H1 (cell line): Measurements from ENCODE around the gene DLL4. TPM values are rescaled to one million over a fixed set of nuclear protein-coding genes. Genes with fewer than 3 reads are reported as not detected.
A peak's percentile ranks its signal among the peaks of the same experiment; 100 is the strongest.

Experiments used
- CTCF ChIA-PET: fragments of 300-600 bp; sonication (Branson Sonifier 250); formaldehyde crosslinking; loops from one replicate; lab custom pipeline; 2021; ENCODE audit not compliant: partially characterized antibody; lab: Charles Lee
- POLR2A ChIA-PET: fragments of 300-600 bp; sonication (Branson Sonifier 250); formaldehyde crosslinking; loops from one replicate; lab custom pipeline; 2021; ENCODE audit warnings: inconsistent platforms; ENCODE audit not compliant: partially characterized antibody; lab: Charles Lee
- DNase-seq, 2 experiments: peaks; one replicate each; pipeline versions ENCODE4 v3.0.0 to v3.0.0-alpha.2; 2010 to 2022; ENCODE audit warnings: low spot score in 2 of 2, low read depth in 1 of 2, mixed read lengths in 1 of 2
- FAIRE-seq: peaks from 2 replicates; lab custom pipeline; 2011; peaks lifted over from hg19 to GRCh38; lab: Jason Lieb, UNC
- H2AFZ ChIP-seq: 2 replicates; pipeline ENCODE4 v1.8.1; 2012; ENCODE audit warnings: low read length, inconsistent platforms
- H2AK5ac ChIP-seq: 2 replicates; pipeline ENCODE4 v1.6.1; 2013; ENCODE audit warnings: low read depth, low read length
- H2BK120ac ChIP-seq: replicated peaks from 2 replicates; pipeline ENCODE3; 2013; ENCODE audit warnings: low read depth, low read length, inconsistent platforms
- H2BK12ac ChIP-seq: 2 replicates; pipeline ENCODE4 v1.6.1; 2013; ENCODE audit warnings: low read depth, low read length
- H2BK15ac ChIP-seq: 2 replicates; pipeline ENCODE4 v1.6.1; 2013; ENCODE audit warnings: low read length
- H2BK20ac ChIP-seq: 2 replicates; pipeline ENCODE4 v1.6.1; 2013; ENCODE audit warnings: low read length
- H2BK5ac ChIP-seq: 2 replicates; pipeline ENCODE4 v1.6.1; 2013; ENCODE audit warnings: low read depth, low read length
- H3K14ac ChIP-seq: 2 replicates; pipeline ENCODE4 v1.6.1; 2013; ENCODE audit warnings: inconsistent platforms; ENCODE audit not compliant: insufficient read length
- H3K18ac ChIP-seq: 2 replicates; pipeline ENCODE4 v1.6.1; 2013; ENCODE audit warnings: low read length; ENCODE audit errors: extremely low read depth
- H3K23ac ChIP-seq: 2 replicates; pipeline ENCODE4 v1.6.1; 2013; ENCODE audit warnings: inconsistent platforms; ENCODE audit not compliant: insufficient read length
- H3K23me2 ChIP-seq: 2 replicates; pipeline ENCODE4 v1.6.1; 2013; ENCODE audit warnings: low read depth, low read length
- H3K27ac ChIP-seq: 2 replicates; pipeline ENCODE4 v1.6.1; 2011; ENCODE audit warnings: low read depth, low read length, inconsistent platforms
- H3K27me3 ChIP-seq, 4 experiments: replicated peaks in 1 of 4; 1 replicate in 1 of 4; 2 replicates in 3 of 4; pipeline versions ENCODE4 v1.6.1 to v1.8.1; 2011 to 2013; ENCODE audit warnings: low read length in 3 of 4, mild to moderate bottlenecking in 3 of 4, inconsistent platforms in 2 of 4, mixed read lengths in 2 of 4, moderate library complexity in 1 of 4; ENCODE audit not compliant: control insufficient read depth in 3 of 4, insufficient read depth in 3 of 4; ENCODE audit errors: extremely low read depth in 1 of 4
- H3K36me3 ChIP-seq, 4 experiments: 2 replicates each; pipeline versions ENCODE4 v1.6.1 to v1.8.1; 2011 to 2013; ENCODE audit warnings: mild to moderate bottlenecking in 4 of 4, low read length in 3 of 4, moderate library complexity in 2 of 4, control low read depth in 1 of 4, inconsistent platforms in 1 of 4; ENCODE audit not compliant: insufficient read depth in 4 of 4, control insufficient read depth in 2 of 4
- H3K4ac ChIP-seq: replicated peaks from 2 replicates; pipeline ENCODE3; 2013; ENCODE audit warnings: low read length, low read depth, mixed read lengths, inconsistent platforms; ENCODE audit not compliant: insufficient read length
- H3K4me1 ChIP-seq, 4 experiments: replicated peaks in 1 of 4; 1 replicate in 1 of 4; 2 replicates in 3 of 4; pipeline versions ENCODE4 v1.6.1 to v1.8.1; 2011 to 2013; ENCODE audit warnings: low read length in 3 of 4, inconsistent platforms in 2 of 4, mixed read lengths in 1 of 4; ENCODE audit not compliant: insufficient read depth in 4 of 4, control insufficient read depth in 3 of 4
- H3K4me2 ChIP-seq, 2 experiments: 2 replicates each; pipeline versions ENCODE4 v1.6.1 to v1.8.1; 2011 to 2013; ENCODE audit warnings: low read depth in 2 of 2, low read length in 2 of 2, control low read depth in 1 of 2, inconsistent platforms in 1 of 2, mild to moderate bottlenecking in 1 of 2; ENCODE audit not compliant: insufficient read depth in 1 of 2
- H3K4me3 ChIP-seq, 4 experiments: fragments of 200-600, 300-600 bp in 1 of 4; sonication (generic), shearing (Covaris generic), sonication (Bioruptor Twin) in 1 of 4; 2 replicates each; pipeline versions ENCODE4 v1.5.1 to v1.8.1; 2011 to 2016; ENCODE audit warnings: low read length in 4 of 4, low read depth in 3 of 4, control low read depth in 2 of 4, inconsistent platforms in 2 of 4, mild to moderate bottlenecking in 2 of 4, mixed read lengths in 1 of 4, moderate library complexity in 1 of 4; ENCODE audit not compliant: insufficient read depth in 2 of 4; ENCODE audit errors: extremely low read depth in 1 of 4
- H3K56ac ChIP-seq: replicated peaks from 2 replicates; pipeline ENCODE3; 2013; ENCODE audit warnings: low read depth, mild to moderate bottlenecking, mixed read lengths, low read length, inconsistent platforms; ENCODE audit not compliant: insufficient read length
- H3K79me1 ChIP-seq: 2 replicates; pipeline ENCODE4 v1.6.1; 2013; ENCODE audit warnings: low read depth, low read length, control low read depth
- H3K79me2 ChIP-seq, 2 experiments: 2 replicates each; pipeline versions ENCODE4 v1.6.1 to v1.8.1; 2012 to 2013; ENCODE audit warnings: low read length in 2 of 2, mild to moderate bottlenecking in 2 of 2, inconsistent platforms in 1 of 2; ENCODE audit not compliant: insufficient read depth in 2 of 2, control insufficient read depth in 1 of 2
- H3K9ac ChIP-seq, 4 experiments: replicated peaks in 1 of 4; 1 replicate in 1 of 4; 2 replicates in 3 of 4; pipeline versions ENCODE4 v1.6.1 to v1.8.1; 2011 to 2013; ENCODE audit warnings: low read depth in 3 of 4, low read length in 3 of 4, control low read depth in 2 of 4, mild to moderate bottlenecking in 2 of 4, moderate library complexity in 2 of 4, inconsistent platforms in 1 of 4; ENCODE audit errors: extremely low read depth in 1 of 4
- H3K9me3 ChIP-seq, 2 experiments: 2 replicates each; pipeline versions ENCODE4 v1.6.1 to v1.8.1; 2012 to 2013; ENCODE audit warnings: mild to moderate bottlenecking in 2 of 2, moderate library complexity in 2 of 2, control low read depth in 1 of 2, inconsistent platforms in 1 of 2, low read depth in 1 of 2, low read length in 1 of 2, mixed read lengths in 1 of 2; ENCODE audit not compliant: insufficient read depth in 2 of 2
- H4K20me1 ChIP-seq, 2 experiments: replicated peaks in 1 of 2; 2 replicates each; pipeline versions ENCODE3 to v1.8.1; 2011 to 2013; ENCODE audit warnings: inconsistent platforms in 2 of 2, low read length in 2 of 2, mild to moderate bottlenecking in 1 of 2; ENCODE audit not compliant: insufficient read depth in 2 of 2, control insufficient read depth in 1 of 2
- H4K5ac ChIP-seq: 2 replicates; pipeline ENCODE4 v1.6.1; 2013; ENCODE audit warnings: low read length, low read depth, mixed read lengths, inconsistent platforms; ENCODE audit not compliant: insufficient read length
- H4K8ac ChIP-seq: 2 replicates; pipeline ENCODE4 v1.8.0; 2013; ENCODE audit warnings: mild to moderate bottlenecking, moderate library complexity, low read length, inconsistent platforms; ENCODE audit not compliant: insufficient read depth; ENCODE audit errors: extremely low read depth
- H4K91ac ChIP-seq: replicated peaks from 2 replicates; pipeline ENCODE3; 2013; ENCODE audit warnings: low read length, mixed read lengths, inconsistent platforms; ENCODE audit not compliant: insufficient read length
- ATF2 ChIP-seq: IDR thresholded peaks from 2 replicates; pipeline ENCODE4 v1.6.1; 2012; ENCODE audit warnings: low read length, inconsistent platforms
- CEBPB ChIP-seq: IDR thresholded peaks from 2 replicates; pipeline ENCODE4 v1.6.1; 2012; ENCODE audit warnings: low read depth, low read length
- KDM1A ChIP-seq: fragments of 200-600, 300-600 bp; sonication (generic); IDR thresholded peaks from 2 replicates; pipeline ENCODE4 v1.7.1; 2016; ENCODE audit warnings: mild to moderate bottlenecking, low read length, borderline replicate concordance
- MAFK ChIP-seq: IDR thresholded peaks from 2 replicates; pipeline ENCODE4 v1.6.1; 2012; ENCODE audit warnings: low read depth, mild to moderate bottlenecking, improper control_type of control experiment, low read length
- POLR2AphosphoS5 ChIP-seq: IDR thresholded peaks from 2 replicates; pipeline ENCODE4 v1.6.1; 2011; ENCODE audit warnings: low read depth, low read length
- POU5F1 ChIP-seq: IDR thresholded peaks from 2 replicates; pipeline ENCODE4 v1.6.1; 2011; ENCODE audit warnings: low read depth, mild to moderate bottlenecking, low read length, moderate library complexity
- SUZ12 ChIP-seq: fragments of 200-600 bp; sonication (generic); IDR thresholded peaks from 2 replicates; pipeline ENCODE4 v1.6.1; 2012; ENCODE audit warnings: mild to moderate bottlenecking, inconsistent platforms, low read length, moderate library complexity, mixed read lengths
- WGBS, 2 experiments: shearing (Covaris generic) in 1 of 2; methylation state at CpG; one replicate each; pipeline versions ENCODE4 v1.1.6 to v1.1.7; 2013 to 2015; ENCODE audit warnings: low lambda C conversion rate in 2 of 2, mixed read lengths in 2 of 2, inconsistent platforms in 1 of 2, low coverage in 1 of 2, missing lambda C conversion rate in 1 of 2; ENCODE audit not compliant: insufficient replicate concordance in 2 of 2, insufficient coverage in 1 of 2, insufficient read length in 1 of 2; ENCODE audit errors: extremely low coverage in 1 of 2, missing lambda C conversion rate in 1 of 2; 5-methylcytosine and 5-hydroxymethylcytosine counted together
- polyA plus RNA-seq, 7 experiments: library from polyadenylated mRNA; depleted of rRNA in 3 of 7; stranded (reverse) in 5 of 7; unstranded in 2 of 7; fragments of >200 nt in 5 of 7; fragments of 200-250 nt in 2 of 7; gene quantifications; 1 replicate in 5 of 7; 2 replicates in 1 of 7; 4 replicates in 1 of 7; pipeline versions ENCODE4 v1.2.1 to v1.2.3, GENCODE V29; 2011 to 2013; ENCODE audit warnings: missing spikeins in 2 of 7, mixed read lengths in 2 of 7
- total RNA-seq: library from RNA; stranded (reverse); fragmentation: NEBNext Ultra II Directional; extraction: Animal tissue kit (Norgen Biotek cat#: 25700); gene quantifications from 2 replicates; pipeline ENCODE4 v1.2.1, GENCODE V29; 2021
- TF ChIP-seq, protein P1 (sequence below): IDR thresholded peaks from 2 replicates; pipeline ENCODE4 v1.6.1; 2012; ENCODE audit warnings: inconsistent platforms
- TF ChIP-seq, protein P2 (sequence below): IDR thresholded peaks from 2 replicates; pipeline ENCODE4 v1.6.1; 2011; ENCODE audit warnings: low read length, improper control_type of control experiment

DLL4 gene
- total and polyA plus RNA-seq, 2 of the 8 experiments (the other 6 are each of a cell fraction or from before 2014, with no cell fraction given), result 0.23 to 0.60 TPM

DNA sequence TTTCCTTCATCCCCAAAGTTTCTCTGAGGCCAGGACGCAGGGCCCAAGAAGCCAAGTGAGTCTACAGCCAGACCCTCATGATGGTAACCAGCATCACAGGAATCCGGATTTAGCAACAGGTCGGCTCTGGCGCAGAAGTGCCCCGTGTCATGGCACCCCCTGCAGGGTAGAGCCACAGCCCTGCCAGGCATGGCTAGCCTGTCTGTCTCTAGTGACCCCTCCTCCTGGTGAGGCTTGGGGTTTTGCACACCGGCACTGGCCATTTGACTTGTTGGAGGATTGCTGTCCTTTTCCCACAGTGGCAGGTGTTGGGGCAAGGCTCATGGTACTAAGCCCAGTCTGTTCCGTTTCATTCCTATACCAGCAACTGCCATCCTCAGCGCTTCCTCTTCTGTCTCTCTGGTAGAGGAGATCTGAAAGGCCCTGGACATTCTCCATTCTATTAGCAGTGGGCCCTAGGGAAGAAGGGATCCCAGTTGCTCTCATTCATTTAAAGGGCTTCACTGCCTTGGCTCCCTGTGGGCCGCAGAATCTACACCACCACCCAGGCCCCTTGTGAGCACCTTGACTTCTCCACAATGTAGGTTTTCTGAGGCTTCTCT, 14.7 kb downstream of the DLL4 start:
- CTCF ChIA-PET, result interaction anchor here (1.4 to 33.1 kb wide), 7 partner anchors 19 to 78 kb away, joined by 3 to 590 read pairs (median 52); partner anchors contain the start of gene DLL4

More for the DNA sequence above, 14.7 kb downstream of the DLL4 start:
- Histone ChIP-seq H2BK20ac (peak overlapping the region; percentile 16; the same call in 1 of the 2 replicates), H2BK12ac (no peak overlapping the region), H4K5ac (no peak overlapping the region), H2AFZ (no peak overlapping the region), H3K27me3 (peaks cover 0 to 25% (median 15%) of the 10 kb centered on the region in 4 experiments; a peak in 6 of 7 replicates), H3K9ac (no peak overlapping the region), H3K79me1 (no peaks in the 10 kb centered on the region), H3K14ac (no peak overlapping the region), H3K23me2 (peaks cover 5% of the 10 kb centered on the region; the same call in 1 of the 2 replicates), H4K8ac (no peak overlapping the region; the same call in 1 of the 2 replicates), H2BK5ac (no peak overlapping the region), H3K56ac (no peak overlapping the region), H4K91ac (no peak overlapping the region), H2BK15ac (no peak overlapping the region), H3K18ac (no peak overlapping the region), H3K9me3 (no peaks in the 10 kb centered on the region)
- no peak for DNase-seq
- no peak for FAIRE-seq
- TF ChIP-seq POU5F1 (no peak), KDM1A (no peak), ATF2 (no peak), CEBPB (no peak), POLR2AphosphoS5 (no peak), MAFK (no peak), SUZ12 (no peak)
- TF ChIP-seq, protein P1, sequence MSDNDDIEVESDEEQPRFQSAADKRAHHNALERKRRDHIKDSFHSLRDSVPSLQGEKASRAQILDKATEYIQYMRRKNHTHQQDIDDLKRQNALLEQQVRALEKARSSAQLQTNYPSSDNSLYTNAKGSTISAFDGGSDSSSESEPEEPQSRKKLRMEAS, result no peak
- TF ChIP-seq, protein P2, sequence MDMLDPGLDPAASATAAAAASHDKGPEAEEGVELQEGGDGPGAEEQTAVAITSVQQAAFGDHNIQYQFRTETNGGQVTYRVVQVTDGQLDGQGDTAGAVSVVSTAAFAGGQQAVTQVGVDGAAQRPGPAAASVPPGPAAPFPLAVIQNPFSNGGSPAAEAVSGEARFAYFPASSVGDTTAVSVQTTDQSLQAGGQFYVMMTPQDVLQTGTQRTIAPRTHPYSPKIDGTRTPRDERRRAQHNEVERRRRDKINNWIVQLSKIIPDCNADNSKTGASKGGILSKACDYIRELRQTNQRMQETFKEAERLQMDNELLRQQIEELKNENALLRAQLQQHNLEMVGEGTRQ, result no peak
- TF ChIP-seq, all 59 proteins: peak for 0
- WGBS, 2 experiments, result 92% methylated on average over 9 of the region's 9 CpGs; no CpG with 5 or more reads in 1 of the 2 experiments
- H2BK120ac ChIP-seq, result no peak overlapping the region
- H3K4ac ChIP-seq, result no peak overlapping the region
- H3K36me3 ChIP-seq, result no peaks in the 10 kb centered on the region; a peak in 1 of 8 replicates
- H4K20me1 ChIP-seq, result no peaks in the 10 kb centered on the region
- POLR2A ChIA-PET, result interaction anchor here (1.0 to 43.8 kb wide), 3 partner anchors 8 to 25 kb away, joined by 3 to 1505 read pairs (median 1505); partner anchors contain the start of genes CHAC1 and DLL4
- no peak overlapping the region for H3K4me3 ChIP-seq
- H3K23ac ChIP-seq, result no peak overlapping the region
- H3K27ac ChIP-seq, result no peak overlapping the region
- H3K4me1 ChIP-seq, result peaks cover 0 to 24% (median 13%) of the 10 kb centered on the region in 4 experiments; a peak in 6 of 7 replicates
- no peaks in the 10 kb centered on the region for H3K79me2 ChIP-seq
- no peak overlapping the region for H3K4me2 ChIP-seq
- H2AK5ac ChIP-seq, result no peak overlapping the region
